ENCODE results near the gene CADM1. TPM values are rescaled to one million over a fixed set of nuclear protein-coding genes. Genes with fewer than 3 reads are reported as not detected.

CADM1 gene
- total and polyA plus RNA-seq, 2 experiments from 2014 or later = 48.4 to 54.3 TPM

DNA sequence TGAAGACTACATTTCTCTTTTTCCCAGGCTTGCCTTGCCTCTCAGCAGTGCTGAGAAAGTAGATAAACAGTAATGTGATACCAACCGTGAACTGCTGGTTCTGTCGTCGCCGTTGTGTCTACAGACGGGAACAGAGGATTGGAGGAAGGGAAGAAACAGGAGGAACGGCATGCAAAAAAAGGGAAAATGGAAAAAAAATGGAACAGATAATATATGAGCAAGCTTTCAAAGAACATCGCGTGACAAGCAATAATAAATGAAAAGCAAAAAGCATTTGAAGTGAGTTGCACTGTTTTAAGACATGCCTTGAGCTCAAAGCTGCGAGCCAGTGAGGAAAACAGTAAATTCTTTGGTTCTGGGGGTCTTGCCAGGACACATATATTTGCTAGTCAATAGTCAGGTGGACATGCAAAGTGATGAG, 305.9 kb downstream of the CADM1 start:
- H4K20me1 ChIP-seq (ENCODE audit: insufficient read depth, poor library complexity, severe bottlenecking) = no peaks in the 10 kb centered on the region
- 67% methylated on average over 9 of the region's 9 CpGs for WGBS (ENCODE audit: low lambda C conversion rate, missing lambda C conversion rate)
- H3K9me3 ChIP-seq (ENCODE audit: low read depth) = no peaks in the 10 kb centered on the region
- H3K36me3 ChIP-seq (replicated peaks; ENCODE audit: insufficient read depth, low read depth) = no peaks in the 10 kb centered on the region
- H3K27ac ChIP-seq = no peak overlapping the region
- H3K4me2 ChIP-seq = no peak overlapping the region
- H2AFZ ChIP-seq = no peak overlapping the region
- TF ChIP-seq EZH2 (IDR thresholded peaks at IDR 0.05; ENCODE audit: borderline replicate concordance) (no peak), EZH2phosphoT487 (IDR thresholded peaks at IDR 0.05; ENCODE audit: low read depth, severe bottlenecking, unreplicated experiment) (no peak)
- TF ChIP-seq, protein P1, sequence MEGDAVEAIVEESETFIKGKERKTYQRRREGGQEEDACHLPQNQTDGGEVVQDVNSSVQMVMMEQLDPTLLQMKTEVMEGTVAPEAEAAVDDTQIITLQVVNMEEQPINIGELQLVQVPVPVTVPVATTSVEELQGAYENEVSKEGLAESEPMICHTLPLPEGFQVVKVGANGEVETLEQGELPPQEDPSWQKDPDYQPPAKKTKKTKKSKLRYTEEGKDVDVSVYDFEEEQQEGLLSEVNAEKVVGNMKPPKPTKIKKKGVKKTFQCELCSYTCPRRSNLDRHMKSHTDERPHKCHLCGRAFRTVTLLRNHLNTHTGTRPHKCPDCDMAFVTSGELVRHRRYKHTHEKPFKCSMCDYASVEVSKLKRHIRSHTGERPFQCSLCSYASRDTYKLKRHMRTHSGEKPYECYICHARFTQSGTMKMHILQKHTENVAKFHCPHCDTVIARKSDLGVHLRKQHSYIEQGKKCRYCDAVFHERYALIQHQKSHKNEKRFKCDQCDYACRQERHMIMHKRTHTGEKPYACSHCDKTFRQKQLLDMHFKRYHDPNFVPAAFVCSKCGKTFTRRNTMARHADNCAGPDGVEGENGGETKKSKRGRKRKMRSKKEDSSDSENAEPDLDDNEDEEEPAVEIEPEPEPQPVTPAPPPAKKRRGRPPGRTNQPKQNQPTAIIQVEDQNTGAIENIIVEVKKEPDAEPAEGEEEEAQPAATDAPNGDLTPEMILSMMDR (IDR thresholded peaks at IDR 0.05; ENCODE audit: poor library complexity) = no peak
- no peak overlapping the region for H3K4me3 ChIP-seq
- no peaks in the 10 kb centered on the region for H3K9me2 ChIP-seq (replicated peaks; ENCODE audit: insufficient read depth)
- DNase-seq (ENCODE audit: low spot score) = no peak
- no peaks in the 10 kb centered on the region for H3K27me3 ChIP-seq
- H3K4me1 ChIP-seq (ENCODE audit: insufficient read depth) = no peaks in the 10 kb centered on the region
- H3K79me2 ChIP-seq = no peaks in the 10 kb centered on the region

DNA sequence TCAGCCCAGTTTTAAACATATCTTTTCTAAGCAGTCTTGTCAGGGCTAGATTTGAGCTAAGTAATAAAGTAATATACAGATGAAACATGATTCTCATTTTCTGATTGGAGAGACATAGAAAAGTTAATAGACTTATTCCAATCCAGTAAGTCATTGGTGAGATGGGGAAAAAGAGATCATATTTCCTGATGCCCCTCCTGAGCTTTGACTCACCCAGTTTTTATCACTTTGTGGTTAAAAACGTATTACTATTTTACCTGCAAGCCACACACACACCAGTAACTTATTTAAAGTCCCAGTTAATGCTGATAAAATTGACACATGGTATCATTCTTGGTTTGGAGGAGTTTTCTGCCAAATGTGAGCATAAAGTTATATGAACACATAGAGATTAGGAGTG, 306.8 kb downstream of the CADM1 start:
- Histone ChIP-seq H3K4me1 (ENCODE audit: insufficient read depth) (no peaks in the 10 kb centered on the region), H3K27me3 (no peaks in the 10 kb centered on the region), H3K4me2 (no peak overlapping the region), H3K9me3 (ENCODE audit: low read depth) (no peaks in the 10 kb centered on the region), H3K9me2 (replicated peaks; ENCODE audit: insufficient read depth) (no peaks in the 10 kb centered on the region), H2AFZ (no peak overlapping the region), H3K36me3 (replicated peaks; ENCODE audit: insufficient read depth, low read depth) (no peaks in the 10 kb centered on the region), H4K20me1 (ENCODE audit: insufficient read depth, poor library complexity, severe bottlenecking) (no peaks in the 10 kb centered on the region), H3K79me2 (no peaks in the 10 kb centered on the region), H3K4me3 (no peak overlapping the region), H3K27ac (no peak overlapping the region)
- DNase-seq (ENCODE audit: low spot score) = no peak
- WGBS (ENCODE audit: low lambda C conversion rate, missing lambda C conversion rate) = 59% methylated on average over 1 of the region's 1 CpG
- TF ChIP-seq EZH2phosphoT487 (IDR thresholded peaks at IDR 0.05; ENCODE audit: low read depth, severe bottlenecking, unreplicated experiment) = no peak
- TF ChIP-seq, protein P1 (IDR thresholded peaks at IDR 0.05; ENCODE audit: poor library complexity) = no peak
- no peak for TF ChIP-seq EZH2 (IDR thresholded peaks at IDR 0.05; ENCODE audit: borderline replicate concordance)

DNA sequence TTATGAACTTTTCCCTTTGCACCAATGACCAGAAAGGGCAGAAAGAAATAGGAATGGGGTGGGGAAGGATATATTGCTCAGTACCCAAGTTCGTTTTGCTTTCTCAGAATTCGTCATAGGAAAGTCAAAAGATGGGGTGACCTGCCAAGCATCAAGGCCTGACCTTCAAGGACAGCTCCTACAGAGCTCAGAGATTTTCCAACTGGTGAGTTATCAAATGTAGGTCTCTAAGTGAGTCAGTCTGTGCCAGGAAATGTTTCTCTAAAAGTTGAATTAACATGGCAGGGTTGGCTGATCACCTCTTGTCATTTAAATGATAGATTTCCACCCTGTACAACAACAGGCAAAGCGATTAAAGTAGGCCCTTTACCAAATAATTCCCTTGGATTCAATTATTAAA, 307.2 kb downstream of the CADM1 start:
- H3K36me3 ChIP-seq (replicated peaks; ENCODE audit: insufficient read depth, low read depth) = no peaks in the 10 kb centered on the region
- 93% methylated on average over 3 of the region's 3 CpGs for WGBS (ENCODE audit: low lambda C conversion rate, missing lambda C conversion rate)

More for the DNA sequence above, 307.2 kb downstream of the CADM1 start:
- no peak overlapping the region for H3K4me2 ChIP-seq
- H4K20me1 ChIP-seq (ENCODE audit: insufficient read depth, poor library complexity, severe bottlenecking) = no peaks in the 10 kb centered on the region
- no peak overlapping the region for H3K4me3 ChIP-seq
- H3K79me2 ChIP-seq = no peaks in the 10 kb centered on the region
- H3K27me3 ChIP-seq = no peaks in the 10 kb centered on the region
- H3K9me3 ChIP-seq (ENCODE audit: low read depth) = no peaks in the 10 kb centered on the region
- no peak overlapping the region for H3K27ac ChIP-seq
- DNase-seq (ENCODE audit: low spot score) = no peak
- H3K4me1 ChIP-seq (ENCODE audit: insufficient read depth) = no peaks in the 10 kb centered on the region
- H2AFZ ChIP-seq = no peak overlapping the region
- H3K9me2 ChIP-seq (replicated peaks; ENCODE audit: insufficient read depth) = no peaks in the 10 kb centered on the region
- no peak for TF ChIP-seq EZH2 (IDR thresholded peaks at IDR 0.05; ENCODE audit: borderline replicate concordance)
- TF ChIP-seq, protein P1 (IDR thresholded peaks at IDR 0.05; ENCODE audit: poor library complexity) = no peak
- TF ChIP-seq EZH2phosphoT487 (IDR thresholded peaks at IDR 0.05; ENCODE audit: low read depth, severe bottlenecking, unreplicated experiment) = no peak
